ENCODE data around the gene FGR. TPM values are rescaled to one million over a fixed set of nuclear protein-coding genes. Genes with fewer than 3 reads are reported as not detected.

Gene FGR
- total RNA-seq, 1 donor from 2014 or later = 2.6 TPM

GRCh38 chr1:27570356-27570755 lies 64.6 kb downstream of the FGR start:
- Histone ChIP-seq H3K36me3 (ENCODE audit: control insufficient read depth in 3 of 3, insufficient read depth in 3 of 3, low read length in 3 of 3) (peaks cover 0 to 5% (median 0%) of the 10 kb centered on the region in 3 donors), H3K27me3 (ENCODE audit: control insufficient read depth in 3 of 3, insufficient read depth in 3 of 3, low read length in 3 of 3) (no peaks in the 10 kb centered on the region), H3K9me3 (ENCODE audit: control insufficient read depth in 3 of 3, low read length in 3 of 3) (no peaks in the 10 kb centered on the region), H3K27ac (ENCODE audit: low read depth, low read length) (peak overlapping the region; percentile 94), H3K4me3 (ENCODE audit: low read length in 3 of 3) (peak overlapping the region in 2 of 3 donors; percentile 50 to 58), H3K4me1 (ENCODE audit: control insufficient read depth in 3 of 3, insufficient read depth in 3 of 3, low read length in 3 of 3) (peaks cover 88 to 97% (median 94%) of the 10 kb centered on the region in 3 donors), H3K9ac (ENCODE audit: low read depth in 1 of 3, low read length in 3 of 3) (peak overlapping the region; percentile 64 to 82 (median 71))

- Histone ChIP-seq H3K36me3 (ENCODE audit: control insufficient read depth in 3 of 3, insufficient read depth in 3 of 3, low read length in 3 of 3) (peaks cover 0 to 5% (median 0%) of the 10 kb centered on the region in 3 donors), H3K27me3 (ENCODE audit: control insufficient read depth in 3 of 3, insufficient read depth in 3 of 3, low read length in 3 of 3) (no peaks in the 10 kb centered on the region), H3K27ac (ENCODE audit: low read depth, low read length) (peak overlapping the region; percentile 94), H3K9me3 (ENCODE audit: control insufficient read depth in 3 of 3, low read length in 3 of 3) (no peaks in the 10 kb centered on the region), H3K4me3 (ENCODE audit: low read length in 3 of 3) (peak overlapping the region; percentile 40 to 58 (median 45)), H3K4me1 (ENCODE audit: control insufficient read depth in 3 of 3, insufficient read depth in 3 of 3, low read length in 3 of 3) (peaks cover 91 to 97% (median 96%) of the 10 kb centered on the region in 3 donors), H3K9ac (ENCODE audit: low read depth in 1 of 3, low read length in 3 of 3) (peak overlapping the region; percentile 64 to 82 (median 69))
Measured at GRCh38 chr1:27569506-27570291, 65.3 kb downstream of the FGR start.

GRCh38 chr1:27569088-27569460 lies 65.9 kb downstream of the FGR start:
- peak overlapping the region; percentile 27 to 82 (median 28) for H3K9ac ChIP-seq (ENCODE audit: low read depth in 1 of 3, low read length in 3 of 3)
- peak overlapping the region; percentile 94 for H3K27ac ChIP-seq (ENCODE audit: low read depth, low read length)
- H3K27me3 ChIP-seq (ENCODE audit: control insufficient read depth in 3 of 3, insufficient read depth in 3 of 3, low read length in 3 of 3) = no peaks in the 10 kb centered on the region
- H3K36me3 ChIP-seq (ENCODE audit: control insufficient read depth in 3 of 3, insufficient read depth in 3 of 3, low read length in 3 of 3) = peaks cover 0 to 5% (median 0%) of the 10 kb centered on the region in 3 donors
- H3K4me1 ChIP-seq (ENCODE audit: control insufficient read depth in 3 of 3, insufficient read depth in 3 of 3, low read length in 3 of 3) = peaks cover 91 to 97% (median 96%) of the 10 kb centered on the region in 3 donors
- H3K4me3 ChIP-seq (ENCODE audit: low read length in 3 of 3) = peak overlapping the region; percentile 40 to 46 (median 44)
- H3K9me3 ChIP-seq (ENCODE audit: control insufficient read depth in 3 of 3, low read length in 3 of 3) = no peaks in the 10 kb centered on the region

- peaks cover 91 to 97% (median 96%) of the 10 kb centered on the region in 3 donors for H3K4me1 ChIP-seq (ENCODE audit: control insufficient read depth in 3 of 3, insufficient read depth in 3 of 3, low read length in 3 of 3)
- H3K27me3 ChIP-seq (ENCODE audit: control insufficient read depth in 3 of 3, insufficient read depth in 3 of 3, low read length in 3 of 3) = no peaks in the 10 kb centered on the region
- peak overlapping the region; percentile 56 to 72 (median 69) for H3K4me3 ChIP-seq (ENCODE audit: low read length in 3 of 3)
- H3K36me3 ChIP-seq (ENCODE audit: control insufficient read depth in 3 of 3, insufficient read depth in 3 of 3, low read length in 3 of 3) = peaks cover 0 to 5% (median 0%) of the 10 kb centered on the region in 3 donors
- H3K9me3 ChIP-seq (ENCODE audit: control insufficient read depth in 3 of 3, low read length in 3 of 3) = no peaks in the 10 kb centered on the region
- peak overlapping the region; percentile 57 to 87 (median 62) for H3K9ac ChIP-seq (ENCODE audit: low read depth in 1 of 3, low read length in 3 of 3)
- H3K27ac ChIP-seq (ENCODE audit: low read depth, low read length) = peak overlapping the region; percentile 94
Measured at GRCh38 chr1:27568300-27569087, 66.5 kb downstream of the FGR start.

- Histone ChIP-seq H3K36me3 (ENCODE audit: control insufficient read depth in 3 of 3, insufficient read depth in 3 of 3, low read length in 3 of 3) (peaks cover 0 to 5% (median 0%) of the 10 kb centered on the region in 3 donors), H3K9me3 (ENCODE audit: control insufficient read depth in 3 of 3, low read length in 3 of 3) (no peaks in the 10 kb centered on the region), H3K4me1 (ENCODE audit: control insufficient read depth in 3 of 3, insufficient read depth in 3 of 3, low read length in 3 of 3) (peaks cover 91 to 97% (median 96%) of the 10 kb centered on the region in 3 donors), H3K27ac (ENCODE audit: low read depth, low read length) (peak overlapping the region; percentile 94), H3K9ac (ENCODE audit: low read depth in 1 of 3, low read length in 3 of 3) (peak overlapping the region; percentile 57 to 87 (median 62)), H3K4me3 (ENCODE audit: low read length in 3 of 3) (peak overlapping the region; percentile 56 to 72 (median 69)), H3K27me3 (ENCODE audit: control insufficient read depth in 3 of 3, insufficient read depth in 3 of 3, low read length in 3 of 3) (no peaks in the 10 kb centered on the region)
Measured at GRCh38 chr1:27567971-27568299, 67.0 kb downstream of the FGR start.

- Histone ChIP-seq H3K9me3 (ENCODE audit: control insufficient read depth in 3 of 3, low read length in 3 of 3) (no peaks in the 10 kb centered on the region), H3K27ac (ENCODE audit: low read depth, low read length) (peak overlapping the region; percentile 94), H3K4me1 (ENCODE audit: control insufficient read depth in 3 of 3, insufficient read depth in 3 of 3, low read length in 3 of 3) (peaks cover 91 to 97% (median 96%) of the 10 kb centered on the region in 3 donors), H3K36me3 (ENCODE audit: control insufficient read depth in 3 of 3, insufficient read depth in 3 of 3, low read length in 3 of 3) (peaks cover 0 to 5% (median 0%) of the 10 kb centered on the region in 3 donors), H3K27me3 (ENCODE audit: control insufficient read depth in 3 of 3, insufficient read depth in 3 of 3, low read length in 3 of 3) (no peaks in the 10 kb centered on the region), H3K9ac (ENCODE audit: low read depth in 1 of 3, low read length in 3 of 3) (peak overlapping the region; percentile 57 to 87 (median 62)), H3K4me3 (ENCODE audit: low read length in 3 of 3) (peak overlapping the region in 2 of 3 donors; percentile 69 to 72)
Measured at GRCh38 chr1:27567146-27567526, 67.8 kb downstream of the FGR start.

GRCh38 chr1:27566462-27567145 lies 68.4 kb downstream of the FGR start:
- Histone ChIP-seq H3K9ac (ENCODE audit: low read depth in 1 of 3, low read length in 3 of 3) (peak overlapping the region; percentile 71 to 87 (median 74)), H3K36me3 (ENCODE audit: control insufficient read depth in 3 of 3, insufficient read depth in 3 of 3, low read length in 3 of 3) (peaks cover 0 to 5% (median 0%) of the 10 kb centered on the region in 3 donors), H3K4me3 (ENCODE audit: low read length in 3 of 3) (peak overlapping the region; percentile 41 to 72 (median 70))

GRCh38 chr1:27564710-27565649 lies 70.0 kb downstream of the FGR start:
- Histone ChIP-seq H3K4me1 (ENCODE audit: control insufficient read depth in 3 of 3, insufficient read depth in 3 of 3, low read length in 3 of 3) (peaks cover 91 to 98% (median 96%) of the 10 kb centered on the region in 3 donors), H3K4me3 (ENCODE audit: low read length in 3 of 3) (peak overlapping the region; percentile 65 to 70 (median 70)), H3K9me3 (ENCODE audit: control insufficient read depth in 3 of 3, low read length in 3 of 3) (no peaks in the 10 kb centered on the region), H3K36me3 (ENCODE audit: control insufficient read depth in 3 of 3, insufficient read depth in 3 of 3, low read length in 3 of 3) (peaks cover 2 to 5% (median 4%) of the 10 kb centered on the region in 3 donors), H3K27me3 (ENCODE audit: control insufficient read depth in 3 of 3, insufficient read depth in 3 of 3, low read length in 3 of 3) (no peaks in the 10 kb centered on the region), H3K27ac (ENCODE audit: low read depth, low read length) (peak overlapping the region; percentile 94), H3K9ac (ENCODE audit: low read depth in 1 of 3, low read length in 3 of 3) (peak overlapping the region; percentile 73 to 87 (median 74))

More at GRCh38 chr1:27566462-27567145, 68.4 kb downstream of the FGR start:
- H3K27ac ChIP-seq (ENCODE audit: low read depth, low read length) = peak overlapping the region; percentile 94
- H3K27me3 ChIP-seq (ENCODE audit: control insufficient read depth in 3 of 3, insufficient read depth in 3 of 3, low read length in 3 of 3) = no peaks in the 10 kb centered on the region
- peaks cover 91 to 97% (median 96%) of the 10 kb centered on the region in 3 donors for H3K4me1 ChIP-seq (ENCODE audit: control insufficient read depth in 3 of 3, insufficient read depth in 3 of 3, low read length in 3 of 3)
- H3K9me3 ChIP-seq (ENCODE audit: control insufficient read depth in 3 of 3, low read length in 3 of 3) = no peaks in the 10 kb centered on the region
